Thoracic aorta (tissue), 2 donors: Measurements from ENCODE around the gene TMEM209. TPM values are rescaled to one million over a fixed set of nuclear protein-coding genes. Genes with fewer than 3 reads are reported as not detected.

Source experiments
- ATAC-seq: fragments of 150-250 bp; one replicate; pipeline ENCODE4 v1.8.0; 2017; ENCODE audit warnings: low read depth; ENCODE audit not compliant: insufficient number of reproducible peaks, low FRiP score
- DNase-seq: peaks from one replicate; pipeline ENCODE4 v3.0.0-alpha.2; 2020; ENCODE audit warnings: low spot score
- H3K27ac ChIP-seq, 2 donors: fragments of 200-600 bp; sonication (generic); 1 replicate in 1 of 2; 2 replicates in 1 of 2; pipeline ENCODE4 v1.5.1; 2016; ENCODE audit warnings: mild to moderate bottlenecking in 2 of 2, moderate library complexity in 2 of 2
- H3K27me3 ChIP-seq: fragments of 200-600 bp; sonication (generic); replicated peaks from 2 replicates; pipeline ENCODE4 v1.6.0; 2016; ENCODE audit warnings: mild to moderate bottlenecking; ENCODE audit not compliant: insufficient read depth
- H3K36me3 ChIP-seq: fragments of 200-600 bp; sonication (generic); one replicate; pipeline ENCODE4 v1.5.1; 2016
- H3K4me1 ChIP-seq, 2 donors: fragments of 200-600 bp; sonication (generic); 1 replicate in 1 of 2; 2 replicates in 1 of 2; pipeline versions ENCODE4 v1.5.1 to v1.6.0; 2016; ENCODE audit warnings: low read depth in 2 of 2, mild to moderate bottlenecking in 1 of 2; ENCODE audit not compliant: control insufficient read depth in 1 of 2
- H3K4me3 ChIP-seq: fragments of 200-600 bp; sonication (generic); 2 replicates; pipeline ENCODE4 v1.5.1; 2016; ENCODE audit warnings: mild to moderate bottlenecking
- H3K9me3 ChIP-seq: fragments of 200-600 bp; sonication (generic); 2 replicates; pipeline ENCODE4 v1.5.1; 2016
- total RNA-seq, 2 donors: library from RNA; depleted of rRNA; stranded (reverse); fragments of >200 nt; gene quantifications; one replicate each; pipeline versions ENCODE4 v1.1.0 to v1.2.3, GENCODE V29; 2016
- TF ChIP-seq, protein P1 (sequence below): fragments of 200-600 bp; sonication (generic); IDR thresholded peaks from one replicate; pipeline ENCODE4 v1.5.1; 2019; ENCODE audit warnings: antibody characterized with exemption

TMEM209 gene
- total RNA-seq, 2 donors from 2014 or later = 8.7 to 9.9 TPM

DNA sequence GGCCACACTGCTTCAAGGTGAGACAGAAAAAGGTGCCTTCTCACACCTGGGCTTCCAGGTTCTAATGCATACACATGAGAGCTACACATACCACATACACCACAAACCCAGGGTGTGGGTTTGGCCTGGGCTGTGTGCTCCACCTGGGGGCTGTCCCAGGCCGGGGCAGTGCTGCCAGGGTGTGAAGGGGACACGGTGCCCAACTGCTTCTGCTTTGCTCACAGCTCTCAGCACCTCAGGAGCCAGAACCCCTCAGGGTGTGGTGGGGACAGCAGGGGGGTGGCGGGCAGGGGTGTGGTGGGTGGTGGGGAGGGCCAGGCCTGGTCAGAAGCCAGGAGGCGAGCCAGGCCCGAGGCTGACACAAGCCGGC is 51.1 kb downstream of the TMEM209 start:
- DNase-seq = no peak
- Histone ChIP-seq H3K9me3 (peaks cover 4% of the 10 kb centered on the region), H3K4me1 (no peaks in the 10 kb centered on the region), H3K4me3 (no peak overlapping the region), H3K27me3 (no peaks in the 10 kb centered on the region), H3K36me3 (no peaks in the 10 kb centered on the region), H3K27ac (no peak overlapping the region)
- TF ChIP-seq, protein P1, sequence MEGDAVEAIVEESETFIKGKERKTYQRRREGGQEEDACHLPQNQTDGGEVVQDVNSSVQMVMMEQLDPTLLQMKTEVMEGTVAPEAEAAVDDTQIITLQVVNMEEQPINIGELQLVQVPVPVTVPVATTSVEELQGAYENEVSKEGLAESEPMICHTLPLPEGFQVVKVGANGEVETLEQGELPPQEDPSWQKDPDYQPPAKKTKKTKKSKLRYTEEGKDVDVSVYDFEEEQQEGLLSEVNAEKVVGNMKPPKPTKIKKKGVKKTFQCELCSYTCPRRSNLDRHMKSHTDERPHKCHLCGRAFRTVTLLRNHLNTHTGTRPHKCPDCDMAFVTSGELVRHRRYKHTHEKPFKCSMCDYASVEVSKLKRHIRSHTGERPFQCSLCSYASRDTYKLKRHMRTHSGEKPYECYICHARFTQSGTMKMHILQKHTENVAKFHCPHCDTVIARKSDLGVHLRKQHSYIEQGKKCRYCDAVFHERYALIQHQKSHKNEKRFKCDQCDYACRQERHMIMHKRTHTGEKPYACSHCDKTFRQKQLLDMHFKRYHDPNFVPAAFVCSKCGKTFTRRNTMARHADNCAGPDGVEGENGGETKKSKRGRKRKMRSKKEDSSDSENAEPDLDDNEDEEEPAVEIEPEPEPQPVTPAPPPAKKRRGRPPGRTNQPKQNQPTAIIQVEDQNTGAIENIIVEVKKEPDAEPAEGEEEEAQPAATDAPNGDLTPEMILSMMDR = no peak
- no peak for ATAC-seq

DNA sequence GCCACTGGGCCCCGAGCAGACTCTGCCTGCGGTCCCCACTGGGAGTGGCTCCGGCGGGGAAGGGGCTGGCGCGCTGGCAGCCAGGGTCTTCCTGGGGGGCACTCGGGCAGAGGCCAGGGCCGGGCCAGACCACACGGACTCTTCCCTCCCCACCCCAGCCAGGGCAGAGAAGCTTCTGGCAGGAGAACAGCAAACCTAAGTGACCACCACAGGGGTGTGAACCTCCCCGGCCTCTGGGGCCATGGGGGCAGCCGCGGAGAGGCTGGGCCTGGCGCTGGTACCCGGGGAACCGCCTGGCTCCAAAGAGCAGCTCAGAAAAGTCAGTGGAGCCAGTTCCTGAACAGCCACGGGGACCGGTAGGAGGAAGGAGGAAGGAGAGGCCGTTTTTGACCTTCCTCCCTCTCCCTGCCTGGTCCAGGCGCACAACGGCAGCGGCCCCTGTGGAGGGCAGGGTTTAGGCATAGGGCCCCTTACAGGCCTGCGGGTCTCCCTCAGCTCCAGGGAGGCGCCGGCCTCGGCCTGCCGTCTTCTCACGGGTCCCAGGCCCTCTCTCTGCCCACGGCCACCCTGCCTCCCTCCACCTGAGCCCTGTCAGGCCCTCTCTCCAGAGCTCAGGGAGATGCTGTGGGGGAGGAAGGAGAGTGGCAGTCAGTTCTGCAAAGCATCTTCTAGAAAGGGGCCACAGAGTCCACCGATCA is 51.8 kb downstream of the TMEM209 start:
- H3K27ac ChIP-seq = no peak overlapping the region
- peaks cover 4% of the 10 kb centered on the region for H3K9me3 ChIP-seq
- no peak for ATAC-seq
- H3K27me3 ChIP-seq = no peaks in the 10 kb centered on the region
- no peak for DNase-seq
- TF ChIP-seq, protein P1 = no peak
- no peaks in the 10 kb centered on the region for H3K36me3 ChIP-seq
- H3K4me3 ChIP-seq = peak overlapping the region; percentile 27
- no peaks in the 10 kb centered on the region for H3K4me1 ChIP-seq

DNA sequence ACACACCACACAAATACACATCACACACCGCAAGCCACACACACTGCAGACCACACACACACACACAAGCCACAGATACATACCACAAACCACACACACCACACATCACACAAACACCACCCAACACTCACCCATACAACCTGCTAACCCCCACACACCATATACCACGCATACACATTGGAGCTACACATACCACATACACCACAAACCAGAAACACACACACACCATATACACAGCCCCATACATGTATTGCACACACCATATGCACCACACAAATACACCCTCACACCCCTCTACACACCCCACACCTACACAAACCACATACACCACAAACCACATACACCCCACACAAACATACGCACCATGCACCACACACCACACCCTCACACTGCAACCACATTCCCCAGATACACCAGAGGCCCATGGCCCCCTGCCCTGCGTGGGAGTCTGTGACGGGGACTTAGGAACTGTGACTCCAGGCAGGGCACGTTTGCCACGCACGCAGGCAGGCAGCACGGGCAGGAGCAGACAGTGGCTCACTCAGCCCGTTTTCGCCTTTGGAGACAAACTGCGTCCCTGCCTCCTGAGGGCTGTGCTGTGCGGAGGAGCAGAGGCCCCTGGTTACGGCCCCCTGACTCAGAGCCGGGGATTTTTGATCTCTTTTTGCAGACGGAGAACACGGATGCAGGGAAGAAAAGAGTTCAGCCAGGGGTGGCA is 52.6 kb downstream of the TMEM209 start:
- H3K27ac ChIP-seq = no peak overlapping the region
- peak overlapping the region; percentile 27 for H3K4me3 ChIP-seq
- TF ChIP-seq, protein P1 = no peak
- H3K4me1 ChIP-seq = no peaks in the 10 kb centered on the region
- no peaks in the 10 kb centered on the region for H3K36me3 ChIP-seq
- DNase-seq = no peak
- H3K9me3 ChIP-seq = peaks cover 4% of the 10 kb centered on the region
- no peaks in the 10 kb centered on the region for H3K27me3 ChIP-seq
- no peak for ATAC-seq

DNA sequence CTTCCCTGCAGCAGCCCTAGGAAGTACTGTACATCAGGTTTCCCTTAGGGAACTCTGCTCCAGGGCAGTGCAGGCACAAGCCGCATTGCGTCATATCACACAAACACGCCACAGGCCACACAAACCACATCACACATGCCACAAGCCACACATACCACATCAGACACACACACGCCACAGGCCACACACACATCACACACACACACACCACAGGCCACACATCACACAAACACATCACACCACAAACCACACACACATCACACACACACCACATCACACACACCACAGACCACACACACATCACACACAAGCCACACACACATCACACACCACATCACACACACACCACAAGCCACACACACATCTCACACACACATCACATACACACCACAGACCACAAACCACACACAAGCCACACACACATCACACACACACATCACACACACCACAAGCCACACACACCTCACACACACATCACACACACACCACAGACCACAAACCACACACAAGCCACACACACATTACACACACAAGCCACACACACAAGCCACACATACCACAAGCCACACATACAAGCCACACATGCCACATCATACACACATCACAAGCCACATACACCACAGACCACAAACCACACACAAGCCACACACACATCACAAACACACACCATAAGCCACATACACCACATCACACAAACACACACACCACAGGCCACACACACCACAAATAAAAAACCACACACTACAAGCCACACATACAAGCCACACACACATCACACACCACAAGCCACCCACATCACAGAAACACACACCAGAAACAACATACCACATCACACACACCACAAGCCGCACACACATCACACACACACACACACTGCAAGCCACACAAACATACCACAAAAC is 53.4 kb downstream of the TMEM209 start:
- Histone ChIP-seq H3K4me3 (no peak overlapping the region), H3K27ac (no peak overlapping the region), H3K36me3 (no peaks in the 10 kb centered on the region), H3K27me3 (no peaks in the 10 kb centered on the region), H3K4me1 (no peaks in the 10 kb centered on the region), H3K9me3 (peaks cover 4% of the 10 kb centered on the region)
- DNase-seq (no peak), ATAC-seq (no peak)
- TF ChIP-seq, protein P1 = no peak

DNA sequence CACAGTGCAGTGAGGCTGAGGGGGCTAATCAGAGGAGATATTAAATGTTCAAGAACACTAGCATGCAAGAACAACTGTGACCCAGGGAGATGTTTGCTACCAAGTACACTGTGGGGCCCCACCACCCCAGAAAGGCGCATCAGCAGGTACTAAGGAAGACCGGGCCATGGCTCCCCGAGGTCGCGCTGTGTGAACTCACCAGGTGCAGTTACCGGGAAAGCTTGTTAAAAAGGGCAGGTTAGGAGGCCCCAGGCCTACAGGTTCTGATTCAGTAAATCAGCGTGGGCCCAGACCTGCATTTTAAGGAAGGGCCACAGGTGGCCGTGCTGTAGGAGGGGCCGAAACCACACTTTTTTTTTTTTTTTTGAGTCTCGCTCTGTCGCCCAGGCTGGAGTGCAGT is 54.6 kb downstream of the TMEM209 start:
- no peaks in the 10 kb centered on the region for H3K36me3 ChIP-seq
- no peaks in the 10 kb centered on the region for H3K27me3 ChIP-seq
- no peaks in the 10 kb centered on the region for H3K4me1 ChIP-seq
- no peak for DNase-seq
- ATAC-seq = no peak
- TF ChIP-seq, protein P1 = no peak
- no peaks in the 10 kb centered on the region for H3K9me3 ChIP-seq
- no peak overlapping the region for H3K27ac ChIP-seq
- no peak overlapping the region for H3K4me3 ChIP-seq
